ENCODE results near the gene ZNF225.
"Not testable (repeated sequence)": the region's sequence is repeated elsewhere in the genome, so short reads cannot be mapped to it uniquely, and the experiment has no call there.

Gene ZNF225

DNA sequence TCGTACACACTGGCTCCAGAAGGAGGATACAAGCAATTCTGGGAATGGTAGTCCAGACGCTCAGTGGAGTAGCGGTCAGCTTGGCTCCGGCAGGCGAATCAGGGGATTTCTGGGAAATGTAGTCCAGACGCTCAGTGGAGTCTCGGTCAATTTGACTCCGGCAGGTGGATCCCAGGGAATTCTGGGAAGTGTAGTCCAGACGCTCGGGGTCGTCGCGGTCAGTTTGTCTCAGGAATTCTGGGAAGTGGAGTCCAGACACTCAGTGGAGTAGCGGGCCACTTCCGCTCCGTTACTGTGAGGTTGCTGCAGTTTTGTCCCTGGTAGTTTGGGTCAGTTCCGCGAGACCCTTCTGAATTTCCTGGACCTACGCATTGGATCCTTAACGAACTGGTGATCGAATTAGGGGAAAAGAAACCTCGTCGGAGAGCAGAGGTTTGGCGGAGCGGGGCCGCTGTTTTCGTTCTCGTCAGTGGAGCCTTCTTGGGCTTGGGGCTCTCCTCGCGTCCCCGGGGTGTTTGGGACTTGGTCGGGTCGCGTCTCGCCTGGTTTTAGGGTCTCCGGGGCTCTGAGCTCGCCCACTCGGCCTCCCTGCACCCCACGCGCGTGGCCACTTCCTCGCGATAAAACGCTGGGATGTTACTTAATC, at the start of gene ZNF225:
Gene ZNF225, plus strand, starts transcription at position 262 of the 646 bp plus-strand sequence. CDS start 2,429 bp downstream, outside the sequence.
- peak; percentile 67 for DNase-seq

DNA sequence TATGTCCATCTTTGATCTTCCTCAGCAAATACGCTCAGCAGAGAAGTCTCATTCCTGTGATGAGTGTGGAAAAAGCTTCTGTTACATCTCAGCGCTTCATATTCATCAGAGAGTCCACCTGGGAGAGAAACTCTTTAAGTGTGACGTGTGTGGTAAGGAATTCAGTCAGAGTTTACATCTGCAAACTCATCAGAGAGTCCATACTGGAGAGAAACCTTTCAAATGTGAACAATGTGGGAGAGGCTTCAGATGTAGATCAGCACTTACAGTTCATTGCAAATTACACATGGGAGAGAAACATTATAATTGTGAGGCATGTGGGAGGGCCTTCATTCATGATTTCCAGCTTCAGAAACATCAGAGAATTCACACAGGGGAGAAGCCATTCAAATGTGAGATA, 46.9 kb upstream of the ZNF225 start:
- no peak for DNase-seq

DNA sequence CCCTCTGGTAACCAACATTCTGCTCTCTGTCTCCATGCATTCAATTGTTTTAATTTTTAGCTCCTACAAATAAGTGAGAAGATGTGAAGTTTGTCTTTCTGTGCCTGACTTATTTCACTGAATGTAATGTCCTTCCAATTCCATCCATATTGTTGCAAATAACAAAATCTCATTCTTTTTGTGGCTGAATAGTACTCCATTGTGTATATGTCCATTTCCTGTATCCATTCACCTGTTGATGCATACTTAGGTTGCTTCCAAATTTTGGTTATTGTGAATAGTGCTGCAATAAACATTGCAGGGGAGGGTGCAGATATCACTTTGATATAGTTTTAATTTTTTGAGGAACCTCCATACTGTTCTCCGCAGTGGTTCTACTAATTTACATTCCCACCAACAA, 43.8 kb upstream of the ZNF225 start:
- no peak for DNase-seq

DNA sequence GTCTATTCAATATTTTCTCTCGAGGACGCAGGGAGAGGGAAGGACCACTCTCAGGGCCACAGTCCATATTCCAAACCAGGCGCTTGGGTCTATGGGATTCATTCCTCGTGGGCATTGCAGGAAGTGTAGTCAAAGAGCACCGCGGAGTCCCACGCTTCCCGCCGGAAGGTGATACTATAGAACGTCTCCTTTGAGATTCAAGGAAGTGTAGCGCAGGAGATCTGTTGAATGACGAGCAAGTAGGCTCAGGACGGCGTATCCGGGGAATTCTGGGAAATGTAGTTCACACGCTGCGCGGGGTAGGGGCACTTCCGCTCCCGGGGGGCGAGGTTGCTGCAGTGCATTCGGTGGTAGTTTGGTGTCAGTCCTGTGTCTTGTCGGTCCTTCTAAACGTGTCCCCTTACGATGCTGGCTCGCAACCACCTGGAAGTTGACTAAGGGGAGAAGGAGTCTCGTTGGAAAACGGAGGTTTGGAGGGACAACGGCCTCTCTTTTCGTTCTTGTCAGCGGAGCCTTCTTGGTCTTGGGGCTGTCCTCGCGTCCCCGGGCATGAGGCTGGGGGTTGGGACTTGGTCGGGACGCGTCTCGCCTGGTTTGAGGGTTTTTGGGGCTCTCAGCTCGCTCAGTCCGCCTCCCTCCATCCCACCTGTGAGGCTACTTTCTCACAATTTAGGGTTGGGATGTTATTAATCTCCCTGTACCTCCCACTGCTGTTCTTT, 41.2 kb upstream of the ZNF225 start, which contains the start of gene ZNF284:
Gene ZNF284, plus strand, starts transcription at position 336 of the 719 bp plus-strand sequence. CDS start 4,231 bp downstream, outside the sequence.
- no peak for DNase-seq

DNA sequence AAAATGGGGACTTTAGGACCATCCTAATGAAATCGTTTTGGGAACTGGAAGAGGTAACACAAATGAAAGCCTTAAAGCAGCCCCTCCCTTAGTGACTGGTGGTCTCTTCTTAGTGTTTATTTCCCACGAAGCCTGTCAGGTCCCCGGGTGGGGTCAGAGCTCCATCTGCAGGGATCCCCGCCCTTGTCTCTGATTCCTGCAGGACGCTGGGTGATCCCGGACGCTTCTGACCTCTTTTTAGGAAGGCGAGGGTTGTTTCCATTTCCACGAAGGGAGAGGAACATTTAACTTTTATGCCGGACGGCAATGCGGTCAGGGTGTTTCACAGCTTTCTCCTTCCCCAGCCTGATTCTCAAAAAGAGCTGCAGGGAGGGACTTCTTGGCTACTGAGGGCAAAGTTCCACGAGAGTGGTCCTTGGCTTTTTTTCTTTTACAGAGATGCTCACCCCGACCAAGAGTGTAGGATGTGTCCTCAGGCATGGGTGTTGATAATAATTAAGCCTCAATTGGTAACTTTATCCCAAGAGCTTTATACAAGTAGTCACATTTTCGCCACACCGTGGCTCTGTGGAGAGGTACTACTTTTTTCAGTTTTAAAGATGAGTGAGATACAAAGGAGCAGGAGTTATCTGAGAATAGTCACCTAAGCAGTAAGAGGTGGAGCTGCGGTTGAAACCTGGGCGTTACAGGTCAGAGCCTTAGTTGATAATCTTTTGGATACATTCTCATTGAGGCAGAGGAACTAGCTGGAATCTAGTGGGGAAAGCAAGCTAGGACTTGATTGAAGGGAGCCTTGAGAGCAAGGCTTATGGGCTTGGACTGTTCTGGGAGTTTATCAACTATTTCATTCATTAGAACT, 40.4 kb upstream of the ZNF225 start:
- DNase-seq, result no peak

DNA sequence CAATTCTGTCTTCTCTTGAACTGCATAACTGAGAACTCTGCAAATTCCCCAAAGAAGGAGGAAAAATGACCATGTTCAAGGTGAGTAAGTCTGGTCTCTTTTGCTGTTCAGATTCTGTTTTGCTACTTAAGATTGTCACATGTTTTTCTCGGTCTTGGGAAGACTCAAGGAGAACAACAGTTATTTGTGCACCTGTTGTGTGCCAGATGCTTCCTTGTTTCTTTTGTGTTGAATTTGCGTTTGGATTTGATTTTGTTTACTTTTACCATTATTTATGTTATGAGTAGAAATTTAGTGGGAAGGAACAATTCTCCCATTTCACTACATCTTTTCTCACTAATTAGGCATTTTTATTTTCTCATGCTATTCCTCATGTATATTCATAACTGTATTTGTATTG, 36.9 kb upstream of the ZNF225 start:
- no peak for DNase-seq

DNA sequence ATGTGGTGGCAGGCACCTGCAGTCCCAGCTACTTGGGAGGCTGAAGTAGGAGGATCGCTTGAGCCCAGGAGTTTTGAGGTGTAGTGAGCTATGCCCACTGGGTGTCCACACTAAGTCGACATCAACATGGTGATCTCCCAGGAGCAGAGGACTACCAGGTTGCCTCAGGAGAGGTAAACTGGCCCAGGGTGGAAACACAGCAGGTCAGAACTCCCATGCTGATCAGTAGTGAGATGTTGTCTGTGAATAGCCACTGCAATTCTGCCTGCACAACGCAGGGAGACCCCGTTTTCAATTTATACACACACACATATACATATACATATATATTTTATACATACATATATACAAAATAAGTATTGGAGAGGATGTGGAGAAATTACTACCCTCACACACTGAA, 21.1 kb upstream of the ZNF225 start:
- DNase-seq, result no peak

DNA sequence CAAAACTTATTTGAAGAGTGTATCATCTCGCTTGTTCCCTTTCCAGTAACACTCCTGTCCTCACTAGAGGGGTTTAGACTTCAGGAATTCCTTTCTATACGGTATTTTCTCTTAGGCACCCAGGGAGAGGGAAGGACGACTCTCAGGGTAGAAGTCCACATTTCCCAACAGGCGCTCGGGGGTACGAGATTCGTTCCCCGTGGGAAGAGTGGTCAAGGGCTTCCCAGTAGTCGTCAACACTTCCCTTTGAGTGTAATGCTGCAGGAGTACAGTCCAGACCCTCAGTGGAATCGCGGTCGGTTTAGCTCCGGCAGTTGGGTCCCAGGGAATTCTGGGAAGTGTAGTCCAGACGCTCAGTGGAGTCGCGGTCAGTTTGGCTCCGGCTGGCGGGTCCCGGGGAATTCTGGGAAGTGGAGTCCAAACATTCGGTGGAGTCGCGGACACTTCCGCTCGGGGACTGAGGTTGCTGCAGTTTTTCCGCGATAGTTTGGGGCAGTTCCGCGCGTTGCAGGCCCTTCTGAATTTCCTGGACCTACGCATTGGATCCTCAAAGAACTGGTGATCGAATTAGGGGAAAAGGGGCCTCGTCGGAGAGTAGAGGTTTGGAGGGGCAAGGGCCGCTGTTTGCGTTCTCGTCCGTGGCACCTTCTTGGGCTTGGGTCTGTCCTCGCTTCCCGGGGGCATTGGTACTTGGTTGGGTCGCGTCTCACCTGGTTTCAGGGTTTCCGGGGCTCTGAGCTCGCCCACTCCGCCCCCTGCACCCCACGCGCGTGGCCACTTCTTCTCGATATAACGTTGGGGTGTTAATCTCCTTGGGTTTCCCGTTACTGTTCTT, 19.1 kb upstream of the ZNF225 start, which contains the start of gene ZNF224:
Gene ZNF224, plus strand, starts transcription at position 431 of the 835 bp plus-strand sequence. CDS start 3,513 bp downstream, outside the sequence.
- peak; percentile 70 for DNase-seq

DNA sequence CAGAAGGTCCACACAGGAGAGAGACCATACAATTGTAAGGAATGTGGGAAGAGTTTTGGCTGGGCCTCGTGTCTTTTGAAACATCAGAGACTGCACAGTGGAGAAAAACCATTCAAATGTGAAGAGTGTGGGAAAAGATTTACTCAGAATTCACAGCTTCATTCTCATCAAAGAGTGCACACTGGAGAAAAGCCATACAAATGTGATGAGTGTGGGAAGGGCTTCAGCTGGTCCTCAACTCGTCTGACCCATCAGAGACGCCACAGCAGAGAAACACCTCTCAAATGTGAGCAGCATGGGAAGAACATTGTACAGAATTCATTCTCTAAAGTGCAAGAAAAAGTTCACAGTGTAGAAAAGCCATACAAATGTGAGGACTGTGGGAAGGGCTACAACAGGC, 5.4 kb upstream of the ZNF225 start:
- no peak for DNase-seq

DNA sequence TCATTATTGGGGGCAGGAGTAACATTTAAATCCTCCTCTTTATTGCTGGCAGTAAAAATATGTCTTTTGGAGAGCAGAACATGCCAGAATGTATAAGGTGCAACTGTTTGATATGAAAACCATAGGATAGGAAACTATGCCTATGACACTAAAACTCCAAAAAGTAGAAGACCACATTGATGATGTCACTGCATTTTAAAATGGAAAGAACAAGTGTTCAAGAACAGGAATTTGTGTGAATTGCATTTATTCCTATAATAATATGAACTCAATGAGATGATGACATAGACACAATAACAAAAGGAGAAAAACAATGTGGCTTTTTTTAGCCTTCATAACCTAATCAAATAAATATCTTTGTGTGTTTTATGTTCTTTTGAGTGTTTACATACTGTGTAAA, 3.7 kb upstream of the ZNF225 start:
- no peak for DNase-seq

DNA sequence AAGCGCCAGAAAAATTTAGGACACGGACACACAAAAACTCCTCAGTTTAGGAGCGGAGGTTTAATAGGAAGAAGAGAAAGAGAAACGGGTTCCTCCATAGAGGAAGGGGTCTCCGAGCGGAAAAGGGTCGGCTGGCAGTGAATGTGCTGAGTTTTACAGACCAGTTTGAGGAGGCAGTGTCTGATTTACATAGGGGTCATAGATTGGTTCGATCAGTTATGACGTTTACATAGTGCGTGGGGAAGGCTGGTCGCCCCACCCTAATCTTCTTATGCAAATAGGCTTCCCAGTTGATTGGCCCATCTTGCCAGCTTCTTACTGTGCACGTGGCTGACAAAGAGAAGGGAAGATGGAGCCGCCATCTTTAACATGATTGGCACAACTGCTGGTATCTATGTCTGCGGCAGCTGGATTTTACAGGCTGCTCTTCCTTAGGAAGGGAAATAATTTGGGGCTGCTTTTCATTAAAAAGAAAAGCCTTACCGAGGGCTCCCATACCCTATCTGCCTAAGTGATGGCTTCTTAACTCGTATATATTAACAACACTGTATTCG, 1.2 kb upstream of the ZNF225 start:
- DNase-seq, result no peak

DNA sequence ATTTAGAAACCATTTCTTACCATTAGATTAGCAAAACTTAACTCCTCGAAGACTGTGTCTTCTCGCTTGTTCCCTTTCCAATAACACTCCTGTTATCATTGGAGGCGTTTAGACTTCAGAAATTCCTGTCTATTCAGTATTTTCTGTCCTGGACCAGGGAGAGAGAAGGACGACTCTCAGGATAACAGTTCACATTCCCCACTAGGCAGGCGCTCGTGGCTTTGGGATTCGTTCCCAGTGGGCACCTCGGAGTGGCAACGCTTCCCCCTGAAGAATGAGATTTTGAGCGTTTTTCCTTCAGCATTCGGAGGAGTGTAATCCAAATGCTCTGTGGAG, 429 bp upstream of the ZNF225 start:
- no peak for DNase-seq

DNA sequence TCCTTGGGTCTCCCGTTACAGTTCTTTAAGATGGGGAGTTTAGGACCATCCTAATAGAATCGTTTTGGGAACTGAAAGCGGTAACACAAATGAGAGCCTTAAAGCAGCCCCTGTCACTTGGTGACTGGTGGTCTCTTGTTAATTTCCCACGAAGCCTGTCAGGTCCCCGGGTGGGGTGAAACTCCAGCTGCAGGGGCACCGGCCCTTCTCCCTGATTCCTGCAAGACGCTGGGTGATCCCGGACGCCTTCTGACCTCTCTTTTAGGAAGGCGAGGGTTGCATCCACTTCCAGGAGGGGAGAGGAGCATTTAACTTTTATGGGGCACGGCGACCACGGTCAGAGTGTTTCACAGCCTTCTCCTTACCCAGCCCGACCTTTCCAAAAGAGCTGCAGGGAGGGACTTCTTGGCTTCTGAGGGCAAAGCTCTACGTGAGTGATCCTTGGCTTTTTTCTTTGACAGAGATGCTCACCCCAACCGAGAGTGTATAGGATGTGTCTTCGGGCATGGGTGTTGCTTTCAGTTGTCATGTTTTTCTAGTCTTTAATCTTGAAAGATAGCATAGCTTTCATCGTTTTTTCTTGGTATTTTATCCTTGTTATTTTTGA, 688 bp downstream of the ZNF225 start:
- DNase-seq, result no peak

DNA sequence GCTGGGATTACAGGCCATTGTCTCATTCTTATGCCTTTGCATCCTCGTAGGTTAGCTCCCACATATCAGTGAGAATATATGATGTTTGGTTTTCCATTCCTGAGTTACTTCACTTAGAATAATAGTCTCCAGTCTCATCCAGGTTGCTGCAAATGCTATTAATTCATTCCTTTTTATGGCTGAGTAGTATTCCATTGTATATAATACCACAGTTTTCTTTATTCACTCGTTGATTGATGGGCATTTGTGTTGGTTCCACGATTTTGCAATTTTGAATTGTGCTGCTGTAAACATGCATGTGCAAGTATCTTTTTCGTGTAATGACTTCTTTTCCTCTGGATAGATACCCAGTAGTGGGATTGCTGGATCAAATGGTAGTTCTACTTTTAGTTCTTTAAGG, 8.0 kb downstream of the ZNF225 start:
- DNase-seq, result not testable (repeated sequence)

DNA sequence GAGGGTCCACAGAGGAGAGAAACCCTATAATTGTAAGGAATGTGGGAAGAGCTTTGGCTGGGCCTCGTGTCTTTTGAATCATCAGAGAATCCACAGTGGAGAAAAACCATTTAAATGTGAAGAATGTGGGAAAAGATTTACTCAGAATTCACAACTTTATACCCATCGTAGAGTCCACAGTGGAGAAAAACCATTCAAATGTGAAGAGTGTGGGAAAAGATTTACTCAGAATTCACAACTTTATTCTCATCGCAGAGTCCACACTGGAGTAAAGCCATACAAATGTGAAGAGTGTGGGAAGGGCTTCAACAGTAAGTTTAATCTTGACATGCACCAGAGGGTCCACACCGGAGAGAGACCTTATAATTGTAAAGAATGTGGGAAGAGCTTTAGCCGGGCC, 18.8 kb downstream of the ZNF225 start:
- no peak for DNase-seq

DNA sequence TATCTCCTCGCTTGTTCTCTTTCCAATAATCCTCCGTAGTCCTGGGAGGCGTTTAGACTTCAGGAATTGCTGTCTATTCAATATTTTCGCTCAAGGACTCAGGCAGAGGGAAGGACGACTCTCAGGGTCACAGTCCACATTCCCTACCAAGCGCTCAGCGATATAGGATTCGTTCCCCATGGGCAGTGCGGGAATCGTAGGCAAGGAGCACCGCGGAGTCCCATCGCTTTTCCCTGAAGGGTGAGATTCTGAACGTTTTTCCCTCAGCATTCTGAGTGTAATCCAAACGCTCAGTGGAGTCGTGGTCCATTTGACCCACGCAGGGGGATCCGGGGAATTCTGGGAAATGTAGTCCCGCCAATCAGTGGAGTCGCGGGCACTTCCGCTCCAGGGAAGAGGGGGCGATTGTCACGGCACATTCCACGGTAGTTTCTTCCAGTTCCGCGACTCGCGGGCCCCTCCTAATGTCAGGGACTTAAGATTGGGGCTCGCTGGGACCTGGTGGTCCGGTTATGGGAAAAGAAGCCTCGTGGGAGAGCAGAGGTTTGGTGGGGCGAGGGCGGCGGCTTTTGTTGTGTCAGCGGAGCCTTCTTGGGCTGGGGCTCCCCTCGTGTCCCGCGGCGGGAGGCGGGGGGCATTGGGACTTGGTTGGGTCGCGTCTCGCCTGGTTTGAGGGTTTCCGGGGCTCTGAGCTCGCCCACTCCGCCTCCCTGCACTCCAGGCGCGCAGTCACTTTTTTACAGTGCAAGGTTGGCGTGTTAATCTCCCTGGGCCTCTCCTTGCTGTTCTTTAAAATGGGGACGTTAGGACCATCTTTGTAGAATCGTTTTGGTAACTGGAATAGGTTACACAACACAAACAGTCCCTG, 28.2 kb downstream of the ZNF225 start, which contains the start of gene ZNF234:
Gene ZNF234, plus strand, starts transcription at position 364 of the 868 bp plus-strand sequence. CDS start 3,079 bp downstream, outside the sequence.
- no peak for DNase-seq

DNA sequence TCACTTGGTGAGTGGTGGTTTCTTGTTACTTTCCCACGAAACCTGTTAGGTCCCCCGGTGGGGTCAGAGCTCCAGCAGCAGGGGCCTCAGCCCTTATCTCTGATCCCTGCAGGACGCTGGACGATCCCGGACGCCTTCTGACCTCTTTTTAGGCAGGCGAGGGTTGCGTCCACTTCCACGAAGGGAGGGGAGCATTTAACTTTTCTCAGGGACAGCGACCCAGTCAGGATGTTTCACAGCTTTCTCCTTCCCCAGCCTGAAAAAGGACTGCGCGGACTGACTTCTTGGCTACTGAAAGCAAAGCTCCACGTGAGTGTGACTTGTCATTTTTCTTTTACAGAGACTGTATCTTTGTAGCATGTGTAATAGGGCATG, 28.8 kb downstream of the ZNF225 start:
- DNase-seq, result no peak

DNA sequence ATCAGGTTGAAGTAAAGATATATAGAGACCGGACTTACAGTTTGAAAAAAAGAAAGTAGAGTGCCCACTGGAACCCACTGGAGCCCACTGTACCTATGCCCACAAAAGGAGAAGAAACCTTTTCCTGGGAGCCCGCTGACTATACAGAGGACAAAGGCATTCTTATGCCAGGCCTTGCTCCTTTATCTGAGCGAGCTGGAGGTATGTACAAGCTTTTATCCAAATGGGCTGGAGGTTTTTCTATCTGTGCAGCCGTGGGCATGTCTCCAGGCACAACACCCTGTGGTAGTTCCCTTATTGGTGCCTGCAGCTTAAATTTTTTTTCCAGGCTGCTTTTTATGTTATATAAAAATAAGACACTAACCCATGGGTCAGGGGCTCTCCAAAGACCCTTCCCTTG, 36.6 kb downstream of the ZNF225 start:
- DNase-seq, result no peak

DNA sequence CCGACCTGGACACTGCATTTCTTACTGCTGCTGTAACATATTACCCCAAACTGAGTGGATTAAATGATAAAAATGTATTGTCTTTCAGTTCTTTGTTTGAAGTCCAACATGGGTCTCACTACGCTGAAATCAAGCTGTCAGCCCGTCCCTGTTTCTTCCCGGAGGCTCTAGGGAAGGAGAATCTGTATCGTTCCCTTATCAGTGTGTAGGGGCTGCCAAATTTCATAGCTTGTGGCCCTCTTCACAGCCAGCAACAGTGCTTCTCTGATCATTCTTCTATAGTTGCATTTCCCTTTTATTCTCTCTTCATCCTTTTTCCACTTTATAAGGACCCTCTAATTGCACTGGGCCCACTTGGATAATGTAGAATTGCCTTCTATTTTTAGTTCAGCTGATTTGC, 38.3 kb downstream of the ZNF225 start:
- DNase-seq, result no peak

DNA sequence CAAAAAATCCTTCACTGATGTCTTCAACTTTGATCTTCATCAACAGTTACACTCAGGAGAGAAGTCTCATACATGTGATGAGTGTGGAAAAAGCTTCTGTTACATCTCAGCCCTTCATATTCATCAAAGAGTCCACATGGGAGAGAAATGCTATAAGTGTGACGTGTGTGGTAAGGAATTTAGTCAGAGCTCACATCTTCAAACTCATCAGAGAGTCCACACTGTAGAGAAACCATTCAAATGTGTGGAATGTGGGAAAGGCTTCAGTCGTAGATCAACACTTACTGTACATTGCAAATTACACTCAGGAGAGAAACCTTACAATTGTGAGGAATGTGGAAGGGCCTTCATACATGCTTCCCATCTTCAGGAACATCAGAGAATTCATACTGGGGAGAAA, 43.3 kb downstream of the ZNF225 start:
- no peak for DNase-seq

DNA sequence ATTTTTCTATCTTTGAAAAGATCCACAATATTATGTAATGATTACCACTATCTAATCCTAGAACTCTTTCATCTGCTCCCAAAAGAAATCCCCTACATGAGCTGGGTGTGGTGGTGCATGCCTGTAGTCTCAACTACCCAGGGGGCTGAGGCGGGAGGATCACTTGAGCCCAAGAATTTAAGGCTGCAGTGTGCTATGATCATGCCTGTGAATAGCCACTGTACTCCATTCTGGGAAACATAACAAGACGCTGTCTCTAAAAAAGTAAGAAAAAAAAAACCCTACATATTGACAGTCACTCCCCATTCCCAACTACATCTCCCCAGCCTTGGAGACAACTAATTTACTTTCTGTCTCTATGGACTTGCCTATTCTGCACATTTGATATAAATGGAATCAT, 50.6 kb downstream of the ZNF225 start:
- DNase-seq, result no peak

All from SIG-M5 (cell line).